ENCODE data around the gene C2orf92.

GRCh38 chr2:97716695-97717612 lies 47.4 kb downstream of the C2orf92 start:
- TF ChIP-seq POLR2AphosphoS5 (IDR thresholded peaks at IDR 0.05), result no peak
- no peak for TF ChIP-seq RAD21 (conservative IDR thresholded peaks at IDR 0.05)
- no peak for TF ChIP-seq CTCF (IDR thresholded peaks at IDR 0.05; ENCODE audit: poor library complexity, severe bottlenecking)
